MM.1S (cell line): ENCODE results near the gene HECTD2.
"Not testable (repeated sequence)": the region's sequence is repeated elsewhere in the genome, so short reads cannot be mapped to it uniquely, and the experiment has no call there.

Experiments used
- EZH2 ChIP-seq: fragments of 300-600 bp; sonication (generic); optimal IDR thresholded peaks from 2 replicates; pipeline ENCODE3; 2017; ENCODE audit warnings: low read depth, mild to moderate bottlenecking, antibody characterized with exemption, low read length, mixed read lengths
- EZH2phosphoT487 ChIP-seq: fragments of 300-600 bp; sonication (generic); IDR thresholded peaks from 2 replicates; pipeline ENCODE4 v1.6.1; 2018; ENCODE audit warnings: antibody characterized with exemption, low read length
- TF ChIP-seq, protein P1 (sequence below): fragments of 300-600 bp; sonication (generic); IDR thresholded peaks from 2 replicates; pipeline ENCODE4 v1.5.1; 2016; ENCODE audit warnings: antibody characterized with exemption, low read length, mixed read lengths

DNA sequence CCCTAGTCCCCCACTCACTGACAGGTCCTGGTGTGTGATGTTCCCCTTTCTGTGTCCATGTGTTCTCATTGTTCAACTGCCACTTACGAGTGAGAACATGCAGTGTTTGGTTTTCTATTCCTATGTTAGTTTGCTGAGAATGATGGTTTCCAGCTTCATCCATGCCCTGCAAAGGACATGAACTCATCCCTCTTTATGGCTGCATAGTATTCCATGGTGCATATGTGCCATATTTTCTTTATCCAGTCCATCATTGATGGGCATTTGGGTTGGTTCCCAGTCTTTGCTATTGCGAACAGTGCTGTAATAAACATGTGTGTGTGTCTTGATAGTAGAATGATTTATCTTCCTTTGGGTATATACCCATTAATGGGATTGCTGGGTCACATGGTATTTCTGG, 28.1 kb downstream of the HECTD2 start:
- TF ChIP-seq, protein P1, sequence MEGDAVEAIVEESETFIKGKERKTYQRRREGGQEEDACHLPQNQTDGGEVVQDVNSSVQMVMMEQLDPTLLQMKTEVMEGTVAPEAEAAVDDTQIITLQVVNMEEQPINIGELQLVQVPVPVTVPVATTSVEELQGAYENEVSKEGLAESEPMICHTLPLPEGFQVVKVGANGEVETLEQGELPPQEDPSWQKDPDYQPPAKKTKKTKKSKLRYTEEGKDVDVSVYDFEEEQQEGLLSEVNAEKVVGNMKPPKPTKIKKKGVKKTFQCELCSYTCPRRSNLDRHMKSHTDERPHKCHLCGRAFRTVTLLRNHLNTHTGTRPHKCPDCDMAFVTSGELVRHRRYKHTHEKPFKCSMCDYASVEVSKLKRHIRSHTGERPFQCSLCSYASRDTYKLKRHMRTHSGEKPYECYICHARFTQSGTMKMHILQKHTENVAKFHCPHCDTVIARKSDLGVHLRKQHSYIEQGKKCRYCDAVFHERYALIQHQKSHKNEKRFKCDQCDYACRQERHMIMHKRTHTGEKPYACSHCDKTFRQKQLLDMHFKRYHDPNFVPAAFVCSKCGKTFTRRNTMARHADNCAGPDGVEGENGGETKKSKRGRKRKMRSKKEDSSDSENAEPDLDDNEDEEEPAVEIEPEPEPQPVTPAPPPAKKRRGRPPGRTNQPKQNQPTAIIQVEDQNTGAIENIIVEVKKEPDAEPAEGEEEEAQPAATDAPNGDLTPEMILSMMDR, result not testable (repeated sequence)
- TF ChIP-seq EZH2, EZH2phosphoT487: not testable (repeated sequence)
